ELF-1 (cell line): ENCODE results near the gene INSC.
A peak's percentile ranks its signal among the peaks of the same experiment; 100 is the strongest.

Experiments
- DNase-seq: peaks from one replicate; pipeline ENCODE4 v3.0.0-alpha.2; 2016; ENCODE audit warnings: low read depth, low spot score

Gene INSC

DNA sequence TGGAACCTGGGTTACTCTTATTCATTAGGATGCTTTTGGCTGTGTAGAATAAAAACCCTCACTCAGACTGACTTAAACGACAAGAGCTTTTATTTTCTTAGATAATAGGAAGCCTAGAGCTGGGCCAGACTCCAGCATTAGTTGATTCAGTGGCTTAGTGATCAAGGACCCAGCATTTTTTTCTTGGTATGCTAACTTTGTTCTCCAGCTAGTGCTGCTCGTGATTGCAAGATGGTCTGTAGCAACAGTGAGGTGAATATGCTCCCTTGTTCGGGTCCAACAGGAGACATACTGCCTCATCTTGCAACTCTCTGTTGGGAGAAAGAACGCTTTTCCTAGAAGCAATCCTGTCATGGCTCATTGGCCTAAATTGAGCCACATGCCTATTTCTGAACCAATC lies 33.4 kb downstream of the INSC start:
- DNase-seq = no peak

DNA sequence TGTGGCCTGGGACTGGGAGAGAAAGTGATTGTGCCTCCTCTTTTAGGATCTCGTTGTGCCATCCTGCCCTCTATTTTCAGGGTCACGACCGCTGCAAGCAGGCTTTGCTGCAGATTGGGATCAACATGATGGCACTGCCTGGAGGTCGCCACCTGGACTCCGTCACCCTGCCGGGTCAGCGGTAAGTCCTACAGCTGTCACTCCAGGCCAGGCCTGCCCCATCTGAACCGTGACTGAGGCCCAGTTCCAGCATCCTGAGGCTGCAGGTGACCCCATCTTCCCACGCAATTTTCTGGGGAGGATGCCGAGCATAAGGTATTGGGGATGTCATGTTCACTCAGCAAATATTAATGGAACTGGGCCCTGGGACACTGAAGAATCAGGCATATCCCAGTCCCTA lies 34.3 kb downstream of the INSC start:
- DNase-seq = no peak

DNA sequence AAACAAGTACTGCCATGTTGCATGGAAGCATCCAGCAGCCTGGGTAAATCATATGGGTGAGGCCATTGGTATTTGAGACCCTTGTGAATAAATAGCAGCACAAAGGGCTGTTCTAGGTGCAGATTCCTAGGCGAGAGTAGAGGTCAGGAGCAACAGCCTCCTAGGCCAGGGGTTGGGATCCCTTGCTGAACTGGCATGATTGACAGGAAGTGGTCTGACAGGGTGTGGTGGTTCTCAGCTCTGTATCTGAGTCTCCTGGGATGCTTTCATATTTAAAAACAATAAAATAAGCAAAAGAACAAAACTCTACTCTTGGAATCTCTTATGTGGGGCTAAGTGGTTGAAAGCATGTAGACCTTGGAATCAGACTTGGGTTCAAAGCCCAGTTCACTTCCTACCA lies 35.8 kb downstream of the INSC start:
- no peak for DNase-seq

DNA sequence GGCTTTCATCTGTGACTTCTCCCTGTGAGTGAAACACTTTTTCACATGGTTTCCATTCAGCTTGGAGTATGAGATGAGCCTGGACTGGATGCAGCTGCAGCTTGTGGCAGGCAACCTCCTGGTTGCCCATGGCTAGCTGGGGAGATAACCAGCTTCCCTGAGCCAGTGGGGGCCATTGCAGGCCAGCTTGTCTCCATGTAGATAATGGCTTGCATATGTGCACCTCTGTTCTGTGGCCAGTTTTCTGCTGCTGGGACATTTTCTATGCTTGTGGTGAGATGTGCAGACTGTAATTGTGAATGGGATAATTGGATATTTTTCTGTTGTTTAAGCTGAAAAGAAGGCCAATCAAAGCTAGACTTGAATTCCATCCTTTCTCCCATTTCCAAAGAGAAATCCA lies 38.5 kb downstream of the INSC start:
- DNase-seq = no peak

DNA sequence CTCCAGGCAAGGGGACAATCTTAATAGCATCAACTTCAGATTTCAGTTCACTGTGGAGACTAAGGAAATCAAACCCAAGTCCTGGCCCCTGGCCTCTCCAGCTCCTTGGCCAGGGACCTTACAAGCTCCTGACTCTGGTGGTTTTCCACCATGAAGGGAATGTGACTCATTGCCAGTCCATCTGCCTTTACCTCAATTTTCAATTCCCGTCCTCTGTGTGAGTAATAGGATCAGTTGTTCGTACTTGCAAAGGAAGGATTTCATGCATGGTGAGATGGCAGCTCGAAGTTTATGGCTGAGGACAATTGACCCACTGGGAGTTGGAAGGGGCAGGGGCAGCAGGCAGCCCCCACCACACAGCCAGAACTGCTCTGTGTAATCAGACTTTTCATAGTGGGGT lies 42.5 kb downstream of the INSC start:
- no peak for DNase-seq

DNA sequence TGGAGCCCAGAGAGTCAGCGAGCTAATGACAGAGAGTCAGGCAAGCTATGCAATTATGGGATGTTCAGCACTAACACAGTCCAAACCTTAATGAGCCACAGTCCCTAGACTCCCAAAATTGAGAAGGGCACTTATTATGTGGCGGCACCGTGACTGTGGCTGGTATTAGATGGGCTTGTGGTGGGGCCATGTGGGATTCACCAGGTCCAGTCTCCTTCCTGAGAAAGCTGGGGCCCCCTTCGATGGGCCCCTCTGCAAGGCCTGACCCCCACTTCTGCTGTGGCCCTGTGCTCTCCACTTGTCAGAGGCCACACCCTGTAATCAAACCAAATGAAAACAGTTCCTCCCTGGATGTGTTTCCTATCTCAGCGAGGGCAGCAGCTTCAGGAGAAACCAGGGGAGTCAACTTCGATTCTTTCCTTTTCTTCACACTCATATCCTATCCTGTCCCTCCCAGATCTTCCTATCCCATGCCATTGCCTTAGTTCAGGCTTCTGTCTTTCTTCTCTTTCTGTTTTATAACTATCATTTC lies 42.9 kb downstream of the INSC start:
- DNase-seq = no peak

DNA sequence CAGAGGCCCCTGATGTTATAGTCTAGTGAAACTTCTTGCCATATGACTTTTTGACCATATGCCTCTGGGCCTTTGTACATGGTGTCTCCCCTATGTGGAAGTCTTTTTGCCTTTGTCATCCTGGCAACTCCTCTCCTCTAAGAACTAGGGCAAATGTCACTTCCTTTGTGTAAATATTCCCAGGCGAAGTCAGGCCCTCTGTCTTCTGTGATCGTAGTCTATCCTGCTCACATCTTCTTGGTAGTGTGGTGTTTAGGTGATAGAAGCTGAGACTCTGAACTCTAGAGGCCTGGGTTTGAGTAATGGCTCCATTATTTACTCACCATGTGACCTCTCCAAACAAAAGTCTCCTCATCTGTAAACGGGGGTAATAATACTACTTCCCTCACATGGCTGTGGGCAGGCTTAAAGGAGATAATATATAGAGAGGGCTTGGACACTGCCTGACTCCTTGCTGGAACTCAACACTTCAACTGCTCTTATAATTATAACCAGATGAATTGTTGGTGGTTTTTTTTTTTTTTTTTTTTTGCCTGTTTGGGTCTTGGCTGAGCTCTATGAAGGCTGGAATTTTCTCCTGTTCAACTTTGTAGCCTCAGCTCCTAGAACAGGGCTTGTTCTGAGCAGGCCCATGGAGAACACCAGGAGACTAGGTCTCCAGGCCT lies 43.8 kb downstream of the INSC start:
- DNase-seq = no peak

DNA sequence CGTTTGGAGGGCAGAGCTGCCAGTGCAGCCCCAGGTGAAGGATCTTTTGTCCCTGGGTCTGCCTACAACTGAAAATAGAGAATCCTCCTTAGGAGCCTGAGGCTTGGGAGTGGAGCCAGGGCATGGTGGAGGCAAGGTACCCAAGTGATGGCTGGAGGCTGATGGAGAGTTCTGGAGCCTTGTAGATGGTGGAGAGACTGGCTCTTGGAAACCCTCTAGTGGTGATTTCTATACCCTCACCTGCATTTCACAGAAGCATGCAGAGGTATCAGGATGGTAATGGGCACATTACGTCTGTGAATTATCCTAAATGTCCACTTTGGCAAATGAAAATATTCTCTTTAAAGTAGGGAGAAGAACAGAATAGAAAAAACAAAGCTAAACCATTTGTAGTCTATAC lies 44.4 kb downstream of the INSC start:
- DNase-seq = peak; percentile 25

DNA sequence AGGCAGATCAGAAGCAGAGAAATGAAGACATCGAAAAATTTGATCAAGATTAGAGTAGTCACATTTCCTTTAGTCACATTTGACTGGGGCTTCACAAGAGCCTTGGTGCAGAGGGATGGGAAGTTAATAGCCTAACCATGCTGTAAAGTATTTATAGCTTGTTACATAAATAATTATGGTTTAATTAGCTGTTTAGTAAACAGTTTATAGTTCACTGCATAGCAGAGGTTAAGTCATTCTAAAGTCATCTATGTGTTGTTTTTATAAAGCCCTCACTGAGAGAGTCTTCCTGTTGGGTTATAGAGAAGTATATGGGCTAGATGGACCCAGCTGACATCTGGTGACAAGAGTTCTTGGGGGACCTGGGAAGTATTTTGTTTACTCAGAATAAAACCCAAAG lies 47.1 kb downstream of the INSC start:
- DNase-seq = no peak

DNA sequence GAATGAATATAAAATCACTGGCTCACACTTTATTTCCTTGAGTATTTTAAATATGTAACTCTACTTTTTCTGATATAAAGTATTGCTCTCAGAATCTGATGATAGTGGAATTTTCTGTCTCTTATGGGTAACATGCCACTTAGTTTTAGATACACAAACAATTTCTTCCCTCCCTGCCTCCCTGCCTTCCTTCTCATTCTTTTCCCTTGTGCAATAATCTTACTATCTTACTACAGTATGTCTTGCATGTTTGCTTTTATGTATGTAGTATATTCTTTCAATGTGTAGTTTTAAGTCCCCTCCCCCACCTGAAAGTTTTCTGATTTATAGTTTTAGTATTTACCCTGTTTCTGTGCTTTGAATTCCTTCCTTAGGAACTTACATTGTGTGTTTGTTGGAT lies 48.4 kb downstream of the INSC start:
- DNase-seq = no peak

DNA sequence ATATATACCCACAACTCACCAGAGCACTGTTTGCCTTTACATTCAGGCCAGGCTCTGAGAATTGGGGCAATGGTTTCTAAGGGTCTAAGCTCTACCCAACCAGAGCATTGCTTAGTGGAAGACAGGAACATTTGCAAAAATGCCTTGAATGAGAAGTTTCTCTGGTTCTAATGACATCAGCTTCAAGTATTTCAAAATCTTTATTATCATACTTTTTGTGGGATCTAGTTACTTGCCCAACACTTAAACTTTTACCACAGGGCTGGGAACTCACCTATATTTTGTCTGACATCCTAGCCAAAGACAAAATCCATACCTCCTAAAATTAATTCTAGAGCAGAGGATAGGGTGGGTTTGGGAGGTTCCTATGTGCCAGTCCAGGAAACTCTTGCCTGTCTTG lies 51.5 kb downstream of the INSC start:
- DNase-seq = no peak

DNA sequence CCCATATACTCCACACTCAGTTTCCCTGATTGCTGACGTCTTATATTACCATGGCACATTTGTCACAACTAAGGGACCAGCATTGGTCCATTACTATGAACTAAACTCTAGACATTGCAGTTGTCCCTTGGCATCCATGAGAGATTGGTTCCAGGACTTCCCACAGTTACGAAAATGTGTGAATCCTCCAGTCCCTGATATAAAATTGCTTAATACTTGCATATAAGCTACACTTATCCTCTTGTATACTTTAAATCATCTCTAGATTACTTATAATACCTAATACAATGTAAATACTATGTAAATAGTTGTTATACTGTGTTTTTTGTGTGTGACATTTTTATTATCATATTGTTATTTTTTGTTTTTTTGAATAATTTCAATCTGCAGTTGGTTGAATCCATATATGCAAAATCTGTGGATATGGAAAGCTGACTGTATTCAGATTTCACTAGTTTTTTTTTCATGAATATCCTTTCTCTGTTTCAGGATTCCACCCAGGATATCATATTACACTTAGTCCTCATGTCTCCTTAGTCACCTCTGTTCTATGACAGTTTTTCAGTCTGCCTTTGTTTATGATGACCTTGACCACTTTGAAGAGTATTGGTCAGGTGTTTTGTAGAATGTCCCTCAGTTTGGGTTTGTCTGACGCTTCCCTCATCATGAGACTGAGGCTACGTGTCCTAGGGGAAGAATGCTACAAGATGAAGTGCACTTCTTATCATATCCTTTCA lies 55.3 kb downstream of the INSC start:
- no peak for DNase-seq

DNA sequence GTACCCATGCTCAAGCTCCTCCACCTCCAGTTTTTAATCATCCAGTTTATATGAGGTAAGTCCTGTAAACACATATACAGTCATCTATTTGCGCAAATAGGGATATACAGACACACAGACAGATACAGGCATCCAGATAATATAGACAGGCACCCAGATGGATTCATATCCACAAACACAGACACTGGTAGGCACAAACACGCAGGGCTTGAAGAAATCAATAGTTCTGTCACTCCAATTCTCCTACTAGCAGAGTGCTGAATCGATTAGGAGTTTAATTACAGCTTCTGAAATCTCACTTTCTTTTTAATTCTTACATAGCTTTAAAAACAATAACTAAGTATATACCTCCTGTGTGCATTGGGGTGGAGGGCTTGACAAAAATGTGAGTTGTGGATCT lies 56.0 kb downstream of the INSC start:
- DNase-seq = no peak

DNA sequence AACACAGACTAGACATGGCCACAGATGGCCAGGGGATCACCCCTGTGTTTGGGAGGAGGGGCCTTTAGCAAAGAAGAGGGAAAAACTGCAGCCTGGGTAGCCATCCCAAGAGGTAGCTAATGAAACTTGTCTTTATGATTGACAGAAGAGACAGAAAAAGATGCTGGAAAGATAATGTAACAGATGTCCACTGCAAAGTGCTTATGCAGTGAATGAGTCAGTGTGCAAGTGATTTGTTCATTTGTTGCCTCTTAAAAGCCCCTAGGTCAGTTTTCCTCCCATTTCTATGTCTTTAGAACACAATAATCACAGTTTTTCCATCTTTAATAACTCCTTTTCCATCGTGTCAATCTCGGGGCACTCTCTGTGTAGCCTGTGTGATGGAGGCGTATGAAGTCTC lies 57.2 kb downstream of the INSC start:
- no peak for DNase-seq

DNA sequence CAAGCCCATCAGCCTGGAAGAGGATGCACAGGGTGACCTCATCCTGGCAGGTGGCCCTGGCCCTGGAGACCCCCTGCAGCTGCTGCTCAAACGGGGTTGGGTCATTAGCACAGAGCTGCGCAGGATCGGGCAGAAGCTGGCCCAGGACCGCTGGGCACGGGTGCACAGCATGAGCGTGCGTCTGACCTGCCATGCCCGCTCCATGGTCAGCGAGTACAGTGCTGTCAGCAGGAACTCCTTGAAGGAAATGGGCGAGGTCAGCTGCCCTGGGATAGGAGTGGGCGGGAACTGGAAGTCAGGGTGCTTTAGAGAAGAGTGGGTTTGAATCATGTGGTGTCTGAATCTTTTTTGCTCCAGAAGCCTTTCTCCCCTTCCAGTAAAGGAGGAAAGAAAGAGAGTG lies 61.1 kb downstream of the INSC start:
- DNase-seq = no peak

DNA sequence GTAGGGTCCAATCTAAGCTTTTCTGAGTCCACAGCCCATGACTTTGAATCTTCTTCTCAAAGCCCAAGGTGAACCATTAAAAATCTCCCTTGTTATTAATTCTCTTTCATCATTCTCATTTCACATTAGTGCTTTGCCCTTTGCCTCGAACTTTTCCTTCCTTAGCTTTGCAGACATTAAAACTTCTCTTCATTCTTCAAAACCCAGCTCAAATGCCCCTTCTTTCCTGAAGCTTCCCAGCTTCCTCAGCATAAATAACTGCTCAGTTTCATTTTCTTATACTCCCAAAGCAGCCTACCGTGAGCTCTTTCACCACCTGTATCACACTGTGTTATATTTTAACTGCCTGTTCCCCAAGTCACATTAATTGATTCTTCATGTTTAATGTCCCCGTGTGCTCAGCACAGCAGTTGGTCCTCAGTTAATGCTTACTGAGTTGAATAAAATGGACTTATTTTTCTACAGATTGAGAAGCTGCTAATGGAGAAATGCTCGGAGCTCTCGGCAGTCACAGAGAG lies 62.0 kb downstream of the INSC start:
- no peak for DNase-seq

DNA sequence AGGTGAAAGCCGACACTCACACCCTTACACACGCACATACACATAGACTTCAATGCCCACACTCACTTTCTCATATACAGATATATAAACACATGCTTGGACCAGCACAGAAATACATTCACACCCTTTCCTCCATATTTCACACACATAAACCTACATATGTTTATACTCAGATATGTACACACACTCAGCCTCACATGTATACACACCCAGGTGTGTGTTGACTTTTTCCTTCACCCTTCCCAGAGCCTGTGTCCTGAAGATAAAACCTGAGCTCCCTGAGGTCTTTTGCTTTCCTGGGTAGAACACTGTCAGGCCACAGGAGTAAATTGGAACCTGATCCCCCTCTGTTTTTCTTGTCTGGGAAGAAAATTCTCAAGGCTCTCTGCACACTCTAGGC lies 62.8 kb downstream of the INSC start:
- DNase-seq = no peak

DNA sequence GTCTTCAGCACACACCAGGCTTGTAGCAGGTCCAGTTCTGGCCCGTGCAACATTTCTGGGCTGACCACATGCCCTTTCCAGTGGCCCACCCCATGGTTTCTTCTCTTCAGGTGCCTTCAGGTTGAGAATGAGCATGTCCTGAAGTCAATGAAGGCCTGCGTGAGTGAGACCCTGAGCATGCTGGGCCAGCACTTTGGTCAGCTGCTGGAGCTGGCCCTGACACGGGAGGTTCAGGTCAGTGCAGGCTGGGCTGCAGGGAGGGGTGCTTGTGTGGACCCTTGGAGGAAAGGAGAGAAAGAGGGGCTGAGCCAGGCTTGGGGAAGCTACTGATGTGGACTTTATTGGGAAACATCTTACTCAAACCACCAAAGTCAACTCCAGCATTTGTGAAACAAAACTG lies 63.5 kb downstream of the INSC start:
- no peak for DNase-seq

DNA sequence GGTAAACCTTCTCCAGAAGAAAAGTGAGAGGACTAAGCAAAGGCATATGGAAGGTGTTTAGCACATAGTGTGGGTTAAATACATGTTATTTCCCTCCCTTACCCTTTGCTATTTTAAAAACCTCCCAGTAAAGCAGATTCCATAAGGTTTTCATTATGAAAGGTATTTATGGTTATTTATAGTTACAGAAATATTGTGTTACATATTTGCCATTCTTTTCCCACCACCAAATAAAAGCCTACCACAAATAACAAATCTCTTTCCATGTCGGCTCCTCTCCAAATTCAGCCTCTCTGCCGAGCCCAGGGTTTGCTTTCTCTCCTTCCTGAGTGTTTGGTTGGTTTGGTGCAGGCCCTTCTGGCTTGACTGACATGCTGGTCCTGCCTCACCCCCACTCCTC lies 64.4 kb downstream of the INSC start:
- no peak for DNase-seq

DNA sequence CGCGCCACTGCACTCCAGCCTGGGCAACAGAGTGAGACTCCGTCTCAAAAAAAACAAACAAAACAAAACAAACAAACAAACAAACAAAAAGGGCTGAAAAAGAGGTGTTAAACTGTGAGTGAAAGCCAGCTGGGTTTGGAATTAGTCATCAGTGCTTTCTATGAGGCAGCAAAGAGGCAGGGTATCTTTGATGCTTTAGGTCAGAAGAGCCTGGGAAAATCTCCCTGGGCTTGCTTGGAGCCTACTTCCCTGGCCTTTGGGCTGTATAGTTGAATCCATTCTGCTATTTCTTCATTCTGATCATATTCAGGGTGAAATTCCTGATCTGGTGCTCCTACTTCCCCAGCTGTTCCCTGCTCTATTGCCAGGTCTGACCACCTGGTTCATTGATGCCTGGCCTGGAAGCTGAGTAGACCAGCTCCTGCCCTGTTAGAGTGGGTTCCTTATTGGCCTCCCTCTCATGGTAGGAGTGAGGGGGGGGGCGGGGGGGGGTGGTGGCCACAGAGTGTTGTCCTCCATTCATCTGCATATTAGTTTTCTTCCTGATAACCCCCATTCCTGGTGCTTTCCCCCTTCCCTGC lies 65.6 kb downstream of the INSC start:
- no peak for DNase-seq

DNA sequence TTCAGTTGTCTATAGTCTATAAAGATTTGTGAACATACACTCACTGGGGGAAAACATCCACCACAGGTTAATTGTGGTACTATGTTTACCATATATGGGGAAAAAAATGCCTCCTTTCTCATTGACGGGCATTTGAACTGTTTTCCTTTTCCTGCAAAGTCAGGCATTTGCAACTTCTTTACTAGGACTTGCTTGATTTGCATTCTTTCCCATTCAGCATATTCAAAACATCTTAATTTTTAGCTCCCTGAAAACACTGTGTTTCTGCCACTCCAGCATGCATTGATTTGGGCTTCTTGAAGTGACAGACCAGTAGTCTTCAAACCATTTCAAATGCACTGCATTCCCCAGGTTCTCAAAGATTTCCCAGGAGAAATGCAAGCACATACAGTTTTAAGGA lies 67.6 kb downstream of the INSC start:
- no peak for DNase-seq

DNA sequence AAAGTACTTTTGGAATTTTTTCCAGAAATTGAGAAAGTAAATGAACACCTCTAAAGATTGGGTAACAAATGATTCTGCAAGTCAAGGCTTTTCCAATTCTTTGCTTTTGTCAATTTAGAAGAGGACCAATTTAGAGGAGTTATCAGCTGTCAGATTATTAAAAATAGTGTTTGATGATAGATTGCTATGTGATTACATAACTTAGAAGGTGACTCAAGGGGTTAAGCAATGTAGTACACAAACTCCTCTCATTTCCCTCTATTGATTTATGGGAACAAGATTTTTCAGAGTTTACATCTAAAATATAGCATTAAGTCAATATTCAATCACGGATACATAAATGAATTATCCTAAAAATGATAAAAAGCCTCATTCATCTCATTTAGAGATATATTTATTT lies 70.3 kb downstream of the INSC start:
- no peak for DNase-seq

DNA sequence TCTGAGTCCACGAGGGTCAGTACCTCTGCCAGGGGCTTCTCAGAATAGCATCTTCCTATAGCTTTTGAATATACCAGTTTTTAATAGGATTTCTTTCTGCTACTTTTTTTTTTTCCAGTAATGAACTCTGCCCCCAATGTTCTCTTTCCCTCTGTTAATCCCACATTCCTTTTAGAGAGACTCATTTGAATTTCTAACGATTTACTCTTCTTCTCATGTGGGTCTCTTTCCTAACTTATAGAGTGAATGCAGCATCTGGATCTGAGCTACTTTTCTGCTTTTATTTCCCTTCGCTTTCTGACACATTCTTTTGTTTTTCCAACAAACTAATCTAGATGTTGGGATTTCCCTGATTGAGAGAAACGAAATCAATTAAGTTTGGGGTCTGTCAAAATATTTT lies 71.4 kb downstream of the INSC start:
- no peak for DNase-seq
